ENCODE data around the gene BBS1.
"Not testable (repeated sequence)": the region's sequence is repeated elsewhere in the genome, so short reads cannot be mapped to it uniquely, and the experiment has no call there.

Gene BBS1

DNA sequence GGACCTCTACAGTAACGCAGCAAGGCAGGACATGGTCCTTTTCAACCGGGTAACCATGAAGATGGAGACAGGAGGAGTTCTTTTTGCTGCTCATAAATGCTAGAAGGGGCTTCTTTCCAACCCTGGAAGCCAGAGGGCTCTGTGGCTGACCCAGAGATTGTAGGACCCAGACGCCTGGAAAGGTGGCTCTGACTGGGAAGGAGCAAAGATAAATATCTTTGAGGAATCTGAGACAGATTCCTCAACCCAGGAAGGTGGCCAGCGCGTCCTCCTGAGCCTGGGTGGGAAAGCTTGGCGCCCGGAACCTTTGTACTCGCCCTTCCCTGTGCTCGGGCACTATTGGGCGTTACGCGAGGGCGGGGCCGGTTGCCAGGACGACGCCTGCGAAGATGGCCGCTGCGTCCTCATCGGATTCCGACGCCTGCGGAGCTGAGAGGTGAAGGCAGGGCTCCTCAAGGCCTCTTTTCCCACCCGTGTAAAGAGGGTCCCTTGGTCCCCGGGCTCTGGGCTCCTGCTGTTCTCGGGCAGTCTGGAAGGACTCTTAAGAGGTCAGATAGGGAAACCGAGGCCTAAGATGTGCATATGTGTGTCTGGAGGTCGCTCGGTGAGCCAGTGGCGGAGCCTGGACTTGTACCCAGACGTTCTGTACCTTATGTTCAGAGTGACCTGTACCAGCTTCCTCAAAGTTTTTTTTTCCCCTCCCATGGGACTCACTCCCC, at the start of gene BBS1:
TSS of gene BBS1 (plus strand) at position 365 of the 719 bp plus-strand sequence. CDS start at position 390, 25 bp downstream.
- peak; percentile 82 for DNase-seq (ENCODE audit: low spot score)

DNA sequence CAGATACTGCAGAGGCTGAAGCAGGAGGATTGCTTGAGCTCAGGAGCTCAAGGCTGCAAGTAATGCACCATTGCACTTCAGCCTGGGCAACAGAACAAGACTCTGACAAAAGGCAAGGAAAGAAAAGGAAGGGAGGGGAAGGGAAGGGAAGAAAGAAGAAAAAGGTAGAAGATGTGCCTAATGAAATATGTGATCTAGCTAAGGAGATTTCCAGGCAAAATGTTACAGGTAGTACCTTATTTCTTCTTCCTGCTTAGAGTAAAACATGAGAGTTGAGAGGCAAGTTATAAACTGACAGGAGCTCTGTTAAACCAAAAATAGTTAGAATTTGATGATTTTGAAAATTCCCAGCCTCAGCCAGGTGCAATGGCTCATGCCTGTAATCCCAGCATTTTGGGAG, 48.4 kb upstream of the BBS1 start:
- no peak for DNase-seq (ENCODE audit: low spot score)

DNA sequence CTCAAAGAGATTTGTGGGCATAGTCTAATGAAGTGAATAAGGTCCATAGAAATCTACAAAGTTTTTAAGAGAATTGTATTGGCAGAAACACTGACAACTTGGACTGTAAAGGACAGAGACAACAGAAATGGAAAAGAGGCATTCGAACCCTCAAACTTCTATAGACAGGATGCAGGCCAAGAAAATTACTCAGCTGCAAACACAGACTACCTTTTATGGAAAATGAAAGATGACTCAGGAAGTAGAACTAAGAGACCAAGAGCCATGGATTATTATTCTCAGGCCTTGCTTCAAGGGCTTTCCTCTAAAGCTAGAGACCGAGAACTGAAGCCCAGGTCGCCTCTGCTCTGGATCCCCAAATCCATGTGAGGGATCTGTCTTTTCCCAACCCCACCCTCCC, 47.5 kb upstream of the BBS1 start:
- no peak for DNase-seq (ENCODE audit: low spot score)

DNA sequence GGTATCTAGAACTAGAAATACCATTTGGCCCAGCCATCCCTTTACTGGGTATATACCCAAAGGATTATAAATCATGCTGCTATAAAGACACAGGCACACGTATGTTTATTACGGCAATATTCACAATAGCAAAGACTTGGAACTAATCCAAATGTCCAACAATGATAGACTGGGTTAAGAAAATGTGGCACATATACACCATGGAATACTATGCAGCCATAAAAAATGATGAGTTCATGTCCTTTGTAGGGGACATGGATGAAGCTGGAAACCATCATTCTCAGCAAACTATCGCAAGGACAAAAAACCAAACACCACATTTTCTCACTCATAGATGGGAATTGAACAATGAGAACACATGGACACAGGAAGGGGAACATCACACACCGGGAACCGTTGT, 46.3 kb upstream of the BBS1 start:
- DNase-seq (ENCODE audit: low spot score), result not testable (repeated sequence)

DNA sequence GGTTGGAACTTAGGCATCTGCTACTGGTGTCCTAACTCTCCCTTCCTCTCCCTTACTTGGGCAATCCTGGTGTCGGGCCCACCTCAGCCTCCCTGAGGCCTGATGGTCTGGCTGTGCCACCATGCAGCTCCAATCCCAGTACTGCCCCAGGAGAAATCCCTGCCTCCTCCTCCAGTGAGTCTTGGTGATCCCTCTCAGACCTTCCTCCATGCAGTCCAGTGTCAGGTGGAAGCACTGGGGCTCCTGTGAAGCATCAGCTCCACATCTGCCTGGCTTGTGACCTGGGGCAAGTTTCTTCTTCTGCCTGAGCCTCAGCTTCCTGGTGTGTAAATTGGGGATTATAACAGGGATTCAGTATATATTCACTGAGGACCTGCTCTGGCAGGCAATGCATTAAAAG, 45.5 kb upstream of the BBS1 start:
- no peak for DNase-seq (ENCODE audit: low spot score)

DNA sequence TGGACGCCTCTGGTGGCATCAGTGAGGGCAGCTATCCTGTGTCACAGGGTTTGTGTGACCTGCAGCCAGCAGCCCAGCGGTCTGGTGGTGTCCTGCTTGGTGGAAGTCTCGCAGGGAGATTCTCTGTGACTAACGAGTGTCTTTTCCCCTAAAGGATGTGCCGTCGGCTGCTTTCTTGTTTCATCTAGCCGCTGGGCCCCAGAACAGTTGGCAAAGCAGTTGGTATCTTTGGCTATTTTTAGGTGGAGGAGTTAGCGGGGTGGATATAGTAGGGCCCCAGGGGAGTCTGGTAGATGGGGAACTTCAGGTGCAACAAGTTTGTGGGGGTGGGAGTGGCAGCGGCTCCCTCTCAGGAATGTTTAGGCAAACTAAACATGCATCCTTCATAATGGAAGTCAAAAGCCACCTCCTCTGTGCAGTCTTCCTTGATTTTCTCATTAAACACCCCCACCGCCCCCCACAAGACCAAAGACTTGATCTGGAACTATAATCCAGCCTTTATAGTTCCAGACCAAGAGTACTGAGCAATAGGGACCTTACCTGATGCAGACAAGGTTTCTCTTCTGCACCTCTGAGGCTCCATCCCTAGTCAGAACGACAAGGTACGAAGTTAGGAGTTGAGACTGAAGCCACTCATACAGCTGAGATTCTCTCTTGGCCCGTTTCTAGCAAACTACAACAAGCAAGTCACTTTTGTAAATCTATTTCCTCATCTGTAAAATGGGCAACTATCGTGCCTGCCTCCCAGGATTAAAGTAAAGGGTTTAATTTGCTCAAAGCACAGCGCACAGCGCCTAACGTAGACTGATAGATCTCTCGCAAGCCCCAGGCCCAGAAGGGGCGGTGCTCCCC, 44.8 kb upstream of the BBS1 start:
- DNase-seq (ENCODE audit: low spot score), result peak; percentile 64

DNA sequence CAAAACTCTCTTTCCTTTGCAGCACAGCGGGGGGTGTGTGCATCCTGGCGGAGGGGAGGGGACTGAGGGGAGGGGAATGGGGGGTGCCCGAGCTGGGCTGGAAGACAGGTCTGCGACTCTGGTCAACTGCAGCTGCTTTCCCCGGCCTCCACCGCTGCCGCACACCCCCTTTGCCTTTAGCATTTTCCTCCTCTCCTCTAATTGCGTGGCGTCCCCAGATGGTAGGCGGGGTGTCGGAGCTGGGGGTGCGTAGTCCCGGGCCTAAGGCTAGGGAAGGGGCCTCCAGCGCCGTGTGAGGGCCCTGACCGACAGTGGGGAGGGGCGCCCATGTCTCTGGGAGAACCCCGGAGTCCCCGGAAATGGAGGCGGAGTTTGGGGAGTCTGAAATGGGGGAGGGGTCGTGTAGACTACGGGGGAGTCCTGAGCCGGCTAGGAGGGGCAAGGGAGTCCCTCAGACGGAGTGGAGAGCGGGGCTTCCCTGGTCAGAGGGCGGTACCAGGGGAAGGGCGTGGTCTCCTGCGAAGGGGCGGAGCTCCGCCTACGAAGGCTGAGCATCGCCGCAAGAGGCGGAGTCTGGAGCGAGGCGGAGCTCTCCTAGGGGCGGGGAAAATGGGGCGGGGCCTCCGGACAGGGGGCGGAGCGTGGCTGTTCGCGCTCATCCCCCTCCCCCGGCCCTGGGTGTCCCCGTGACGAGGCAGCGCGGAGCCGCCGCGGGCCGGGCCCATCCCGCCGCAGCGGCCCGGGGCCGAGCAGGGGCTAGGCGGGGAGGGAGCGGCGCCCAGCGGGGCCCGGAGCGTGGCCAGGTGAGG, 44.0 kb upstream of the BBS1 start, which contains the start of gene PELI3:
TSS of gene PELI3 (plus strand) at position 681 of the 809 bp plus-strand sequence. CDS start 1,224 bp downstream, outside the sequence.
- peak; percentile 93 for DNase-seq (ENCODE audit: low spot score)

DNA sequence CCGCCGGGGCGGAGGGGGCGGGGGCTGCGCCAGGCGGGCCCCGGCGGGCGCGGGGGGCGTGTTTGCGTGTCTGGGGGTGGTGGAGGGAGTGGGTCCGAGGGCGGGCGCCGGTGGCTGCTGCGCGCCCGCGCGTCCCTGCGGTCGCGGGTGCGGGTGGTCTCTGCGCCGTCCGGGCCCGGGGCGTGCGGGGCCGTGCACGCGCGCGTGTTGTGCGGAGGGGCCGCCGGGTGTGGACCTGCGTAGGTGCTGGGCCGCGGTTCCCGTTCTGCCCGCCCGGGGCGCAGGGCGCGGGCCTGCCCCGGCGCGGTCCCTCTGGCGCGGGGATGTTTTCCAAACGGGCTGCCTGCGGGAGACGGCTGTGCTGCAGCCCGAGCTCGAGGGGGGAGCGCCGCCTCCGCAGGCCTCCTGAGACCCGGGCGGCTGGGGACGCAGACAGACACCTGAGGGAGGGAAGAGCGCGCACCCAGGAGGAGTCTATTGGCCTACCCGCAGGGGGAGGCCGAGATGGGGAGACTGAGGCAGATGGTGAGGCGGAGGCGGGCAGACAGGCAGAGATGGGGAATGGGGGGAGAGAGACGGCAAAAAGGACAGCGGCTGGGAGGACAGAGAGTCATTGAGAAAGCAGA, 43.3 kb upstream of the BBS1 start:
- DNase-seq (ENCODE audit: low spot score), result peak; percentile 46

DNA sequence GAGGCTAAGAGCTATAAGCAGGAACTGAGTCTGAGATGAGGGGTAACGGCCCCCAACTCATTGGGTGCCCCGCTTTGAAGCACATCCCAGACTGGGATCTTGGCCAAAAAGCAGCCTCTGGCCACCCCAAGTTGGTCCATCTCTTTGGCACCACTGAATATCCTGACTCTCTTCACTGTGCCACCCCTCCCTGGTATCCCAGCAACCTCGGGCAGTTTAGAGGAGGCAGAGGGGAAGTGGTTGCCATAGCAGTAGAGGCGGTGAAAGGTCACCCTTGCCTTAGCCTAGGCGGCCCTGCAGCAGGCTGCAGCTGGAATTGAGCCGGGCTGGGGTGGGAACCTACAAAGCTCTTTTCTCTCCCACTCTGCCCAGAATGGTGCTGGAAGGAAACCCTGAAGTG, 42.7 kb upstream of the BBS1 start:
- DNase-seq (ENCODE audit: low spot score), result peak; percentile 30

DNA sequence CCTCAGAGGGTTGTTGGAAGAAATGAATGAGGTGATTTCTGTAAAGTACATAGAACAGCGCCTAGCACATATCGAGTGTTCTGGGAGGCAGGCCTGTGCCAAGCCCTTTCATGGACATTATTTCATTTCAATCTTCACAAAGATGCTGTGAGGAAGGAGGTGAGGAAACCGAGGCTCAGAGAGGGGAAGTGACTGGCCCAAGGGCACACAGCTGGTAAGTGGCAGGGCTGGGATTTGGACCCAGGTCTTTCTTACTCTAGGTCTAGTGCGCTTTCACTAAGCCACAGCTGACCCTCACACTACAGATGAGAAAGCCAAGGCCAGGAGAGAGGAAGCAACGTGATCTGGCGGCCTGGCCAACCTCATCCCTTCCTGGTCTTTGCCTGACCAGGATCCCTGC, 41.7 kb upstream of the BBS1 start:
- no peak for DNase-seq (ENCODE audit: low spot score)

DNA sequence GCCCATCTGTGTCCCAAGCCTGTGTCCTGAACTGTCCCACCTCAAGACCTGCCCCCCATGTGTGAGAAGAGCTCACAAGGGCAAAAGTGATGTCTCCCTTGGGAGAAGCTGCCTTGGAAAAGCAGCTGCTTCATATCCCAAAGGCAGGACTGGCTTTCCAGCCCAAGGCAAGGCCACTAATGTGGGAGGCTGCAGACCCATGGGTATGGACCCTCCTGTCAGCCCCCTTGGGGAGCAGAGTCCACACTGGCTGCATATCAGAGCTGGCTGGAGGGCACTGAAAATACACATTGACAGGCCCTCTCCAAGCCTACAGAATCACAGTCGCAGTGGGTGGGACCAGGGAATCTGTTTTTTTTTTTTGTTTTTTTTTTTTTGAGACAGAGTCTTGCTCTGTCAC, 41.0 kb upstream of the BBS1 start:
- no peak for DNase-seq (ENCODE audit: low spot score)

DNA sequence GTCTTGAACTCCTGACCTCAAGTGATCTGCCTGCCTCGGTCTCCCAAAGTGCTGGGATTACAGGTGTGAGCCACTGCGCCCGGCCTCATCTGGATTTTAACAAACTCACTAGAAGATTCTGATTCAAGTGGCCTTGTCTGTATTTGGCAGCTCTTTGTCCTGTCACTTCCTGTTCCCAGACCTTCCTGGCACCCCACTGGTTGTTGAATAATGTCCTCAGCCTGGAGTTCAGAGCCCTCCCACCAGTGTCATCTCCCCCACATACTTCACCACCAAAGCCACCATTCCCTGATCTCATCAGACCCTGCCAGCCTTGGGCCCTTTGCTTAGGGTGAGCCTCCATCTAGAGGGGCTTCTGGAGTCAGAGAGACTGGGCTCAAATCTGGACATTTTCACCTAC, 40.4 kb upstream of the BBS1 start:
- DNase-seq (ENCODE audit: low spot score), result no peak

DNA sequence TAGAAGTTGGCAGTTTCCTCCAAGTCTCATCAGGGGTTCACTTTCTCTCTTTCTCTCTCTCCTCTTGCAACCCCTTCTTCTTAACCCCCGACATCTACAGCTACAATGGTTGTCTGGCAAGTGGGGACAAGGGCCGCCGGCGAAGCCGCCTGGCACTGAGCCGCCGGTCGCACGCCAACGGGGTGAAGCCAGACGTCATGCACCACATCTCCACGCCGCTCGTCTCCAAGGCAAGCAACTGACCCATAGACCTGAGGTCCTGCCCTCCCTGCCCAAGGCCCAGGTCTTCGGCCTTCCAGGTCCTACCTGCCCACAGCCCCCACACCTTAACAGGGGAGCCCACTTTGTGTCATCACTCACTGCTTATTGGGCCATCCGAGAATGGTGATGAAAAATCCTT, 39.3 kb upstream of the BBS1 start:
- no peak for DNase-seq (ENCODE audit: low spot score)

DNA sequence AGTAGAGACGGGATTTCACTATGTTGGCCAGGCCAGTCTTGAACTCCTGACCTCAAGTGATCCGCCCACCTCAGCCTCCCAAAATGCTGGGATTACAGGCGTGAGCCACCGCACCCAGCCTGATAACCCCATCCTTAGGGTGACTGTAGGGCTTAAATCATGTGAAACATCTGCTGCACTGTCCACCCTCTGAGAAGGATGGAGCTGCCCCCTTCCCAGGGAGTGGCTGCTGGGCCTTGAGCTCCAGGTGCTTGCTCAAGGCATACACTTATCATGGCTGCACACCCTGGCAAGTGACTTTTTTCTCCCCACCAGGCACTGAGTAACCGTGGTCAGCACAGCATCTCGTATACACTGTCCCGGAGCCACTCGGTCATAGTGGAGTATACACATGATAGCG, 38.4 kb upstream of the BBS1 start:
- no peak for DNase-seq (ENCODE audit: low spot score)

DNA sequence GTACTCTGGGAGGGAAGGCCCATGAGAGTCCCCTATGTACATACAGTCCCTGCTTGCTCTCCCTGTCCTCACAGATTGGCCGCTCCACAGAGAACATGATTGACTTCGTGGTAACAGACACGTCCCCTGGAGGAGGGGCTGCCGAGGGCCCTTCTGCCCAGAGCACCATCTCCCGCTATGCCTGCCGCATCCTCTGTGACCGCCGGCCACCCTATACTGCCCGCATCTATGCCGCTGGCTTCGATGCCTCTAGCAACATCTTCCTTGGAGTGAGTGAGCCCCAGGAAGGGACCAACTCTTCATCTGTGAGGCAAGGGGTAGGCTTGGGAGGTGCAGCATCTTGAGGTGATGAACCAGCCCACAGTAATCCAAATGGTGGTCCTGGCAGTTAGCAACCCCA, 37.3 kb upstream of the BBS1 start:
- no peak for DNase-seq (ENCODE audit: low spot score)

DNA sequence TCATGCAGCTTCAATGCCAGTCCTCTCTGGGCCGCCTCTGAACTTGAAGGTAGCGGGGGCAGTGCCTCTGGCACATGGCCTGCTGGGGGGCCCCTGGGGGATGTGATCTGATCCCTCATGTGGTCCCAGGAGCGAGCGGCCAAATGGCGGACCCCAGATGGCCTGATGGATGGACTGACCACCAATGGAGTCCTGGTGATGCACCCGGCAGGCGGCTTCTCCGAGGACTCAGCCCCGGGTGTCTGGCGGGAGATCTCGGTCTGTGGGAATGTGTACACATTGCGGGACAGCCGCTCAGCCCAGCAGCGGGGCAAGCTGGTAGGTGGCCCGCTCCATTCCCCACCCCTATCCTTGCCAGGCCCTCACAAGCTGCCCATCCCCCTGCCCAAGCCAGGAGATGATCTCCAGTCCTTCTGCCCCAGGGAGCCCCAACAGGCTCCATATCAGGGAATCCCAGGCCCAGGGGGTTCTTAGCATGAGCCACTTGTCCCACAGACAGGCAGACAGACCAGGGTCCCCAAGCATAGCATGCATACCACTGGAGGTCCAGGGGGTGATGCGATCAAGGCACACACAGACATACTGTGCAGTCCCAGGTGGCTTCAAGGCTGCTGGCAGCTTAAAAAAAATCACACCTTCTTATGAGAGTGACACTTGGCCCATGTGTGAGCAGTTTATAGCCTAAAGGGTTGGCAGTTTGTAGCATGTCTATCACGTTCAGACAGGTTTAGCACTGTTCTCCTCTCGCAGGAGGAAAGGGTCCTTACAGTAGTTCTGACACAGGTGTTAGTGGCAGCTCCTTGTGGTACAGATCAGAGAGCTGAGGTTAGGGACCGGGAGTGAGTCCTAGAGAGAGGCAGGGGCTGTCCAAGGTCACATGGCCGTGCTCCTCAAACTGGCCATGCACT, 36.6 kb upstream of the BBS1 start:
- no peak for DNase-seq (ENCODE audit: low spot score)

DNA sequence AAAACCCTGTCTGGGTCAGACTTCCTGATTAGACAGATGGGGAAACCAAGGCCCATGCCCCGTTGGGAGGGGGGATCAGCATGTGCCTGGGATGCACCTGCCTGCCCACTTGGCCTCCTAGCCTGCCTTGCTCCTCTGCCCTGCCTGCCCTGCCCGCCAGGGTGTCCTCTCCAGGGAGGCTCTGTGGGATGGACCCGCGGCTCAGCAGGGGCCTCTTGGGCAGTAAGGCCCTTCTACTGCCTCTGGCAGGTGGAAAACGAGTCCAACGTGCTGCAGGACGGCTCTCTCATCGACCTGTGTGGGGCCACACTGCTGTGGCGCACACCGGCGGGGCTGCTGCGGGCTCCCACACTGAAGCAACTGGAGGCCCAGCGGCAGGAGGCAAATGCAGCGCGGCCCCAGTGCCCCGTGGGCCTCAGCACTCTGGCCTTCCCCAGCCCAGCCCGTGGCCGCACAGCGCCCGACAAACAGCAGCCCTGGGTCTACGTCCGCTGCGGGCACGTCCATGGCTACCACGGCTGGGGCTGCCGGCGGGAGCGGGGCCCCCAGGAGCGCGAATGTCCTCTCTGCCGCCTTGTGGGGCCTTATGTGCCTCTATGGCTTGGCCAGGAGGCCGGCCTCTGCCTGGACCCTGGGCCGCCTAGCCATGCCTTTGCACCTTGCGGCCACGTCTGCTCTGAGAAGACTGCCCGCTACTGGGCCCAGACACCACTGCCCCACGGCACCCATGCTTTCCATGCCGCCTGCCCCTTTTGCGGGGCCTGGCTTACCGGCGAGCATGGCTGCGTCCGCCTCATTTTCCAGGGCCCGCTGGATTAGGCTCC, 34.9 kb upstream of the BBS1 start:
- no peak for DNase-seq (ENCODE audit: low spot score)

DNA sequence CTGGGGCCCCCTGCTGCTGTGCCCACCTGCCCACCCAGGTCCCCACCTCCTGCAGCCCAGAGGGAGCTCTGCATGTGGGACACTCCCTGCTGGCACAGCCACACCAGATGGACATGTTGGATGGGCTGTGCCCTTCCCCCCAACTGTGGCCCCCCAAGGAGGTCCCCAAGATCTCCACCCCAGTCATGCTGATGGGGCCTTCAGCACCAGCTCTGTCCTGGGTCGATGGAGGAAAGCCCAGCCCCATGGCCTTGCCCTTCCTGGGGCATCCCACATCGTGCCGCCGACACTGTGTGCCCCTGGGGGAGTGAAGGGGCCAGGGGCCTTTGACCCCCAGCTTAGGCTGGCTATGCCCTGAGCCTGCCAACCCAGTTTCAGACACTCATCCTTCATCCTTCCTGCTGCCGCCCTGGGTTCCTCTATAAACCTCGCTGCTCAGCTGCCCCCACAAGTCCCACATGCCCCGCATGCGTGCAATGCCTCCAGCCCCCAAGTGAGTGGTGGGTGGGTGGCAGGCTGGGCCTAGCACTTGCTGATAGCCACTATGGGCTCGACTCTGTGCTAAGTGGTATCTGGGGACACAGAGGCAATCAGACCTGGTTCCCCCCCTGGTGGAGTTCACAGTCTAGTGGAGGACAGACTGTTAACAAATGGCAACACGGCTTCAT, 34.1 kb upstream of the BBS1 start:
- DNase-seq (ENCODE audit: low spot score), result no peak

DNA sequence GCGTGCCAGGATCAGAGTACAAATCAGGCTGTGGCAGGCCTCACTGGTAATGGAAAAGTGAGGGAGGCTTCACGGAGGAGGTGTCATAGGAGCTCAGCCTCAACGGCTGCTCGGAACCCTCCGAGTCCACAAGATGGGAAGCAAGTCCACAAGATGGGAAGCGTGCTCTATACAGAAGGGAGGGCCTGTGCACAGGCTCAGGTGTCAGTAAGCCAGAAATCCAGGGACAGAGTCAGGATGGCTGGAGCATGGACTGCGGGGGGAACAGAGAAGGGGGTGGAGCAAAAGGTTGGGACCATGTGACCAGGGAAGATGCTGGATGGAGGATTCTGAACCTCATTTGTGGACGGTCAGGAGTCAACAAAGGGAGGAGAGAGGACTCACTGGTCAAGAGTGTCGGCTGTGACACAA, 33.6 kb upstream of the BBS1 start:
- no peak for DNase-seq (ENCODE audit: low spot score)

Data from NAMALWA (cell line).